ENCODE results near the gene SRM.

DNA sequence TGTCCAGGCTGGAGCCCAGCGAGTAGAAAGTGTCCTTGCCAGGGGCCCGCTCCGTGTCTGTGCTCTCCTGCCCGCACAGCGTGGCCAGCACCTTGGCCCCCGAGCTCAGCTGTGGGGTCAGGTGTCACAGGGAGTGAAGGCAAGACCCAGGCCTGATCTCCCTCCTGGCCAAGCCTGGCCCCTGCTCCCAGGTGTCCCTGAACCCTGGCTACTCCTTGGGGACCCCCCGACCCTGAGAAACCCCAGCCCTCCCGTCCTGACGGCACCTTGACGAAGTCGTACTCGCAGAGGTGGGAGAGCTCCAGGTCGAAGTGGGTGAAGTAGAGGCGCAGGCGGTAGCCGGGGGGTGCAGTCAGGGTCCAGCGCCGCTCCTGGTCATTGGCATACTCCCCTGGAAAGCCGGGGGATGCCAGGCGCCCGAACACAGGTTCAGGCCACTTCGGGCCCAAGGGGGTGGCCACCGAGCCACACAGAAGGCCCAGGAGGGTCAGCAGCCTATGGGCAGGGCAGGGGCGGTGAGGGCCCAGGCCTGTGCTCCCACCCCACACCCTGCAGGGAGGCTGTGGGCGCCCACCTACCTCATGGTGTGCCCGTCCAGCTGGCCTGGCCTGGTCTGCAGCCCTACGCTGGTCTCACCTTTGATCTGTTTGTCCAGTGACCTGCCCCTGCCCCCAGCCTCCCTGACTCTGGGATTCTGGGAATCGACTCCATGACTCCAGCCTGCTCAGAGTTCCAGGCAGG lies 13.0 kb downstream of the SRM start, which contains the start of gene MASP2:
- TF ChIP-seq, protein P1, sequence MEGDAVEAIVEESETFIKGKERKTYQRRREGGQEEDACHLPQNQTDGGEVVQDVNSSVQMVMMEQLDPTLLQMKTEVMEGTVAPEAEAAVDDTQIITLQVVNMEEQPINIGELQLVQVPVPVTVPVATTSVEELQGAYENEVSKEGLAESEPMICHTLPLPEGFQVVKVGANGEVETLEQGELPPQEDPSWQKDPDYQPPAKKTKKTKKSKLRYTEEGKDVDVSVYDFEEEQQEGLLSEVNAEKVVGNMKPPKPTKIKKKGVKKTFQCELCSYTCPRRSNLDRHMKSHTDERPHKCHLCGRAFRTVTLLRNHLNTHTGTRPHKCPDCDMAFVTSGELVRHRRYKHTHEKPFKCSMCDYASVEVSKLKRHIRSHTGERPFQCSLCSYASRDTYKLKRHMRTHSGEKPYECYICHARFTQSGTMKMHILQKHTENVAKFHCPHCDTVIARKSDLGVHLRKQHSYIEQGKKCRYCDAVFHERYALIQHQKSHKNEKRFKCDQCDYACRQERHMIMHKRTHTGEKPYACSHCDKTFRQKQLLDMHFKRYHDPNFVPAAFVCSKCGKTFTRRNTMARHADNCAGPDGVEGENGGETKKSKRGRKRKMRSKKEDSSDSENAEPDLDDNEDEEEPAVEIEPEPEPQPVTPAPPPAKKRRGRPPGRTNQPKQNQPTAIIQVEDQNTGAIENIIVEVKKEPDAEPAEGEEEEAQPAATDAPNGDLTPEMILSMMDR (IDR thresholded peaks at IDR 0.05), result no peak
- no peak for TF ChIP-seq EZH2 (IDR thresholded peaks at IDR 0.05; ENCODE audit: borderline replicate concordance, insufficient read depth, low read depth, low read length, poor library complexity, severe bottlenecking)
